HG03460 (cell line): ENCODE data around the gene KIF5C.

ENCODE experiments used
- ATAC-seq: cut with Tn5 transposase; IDR thresholded peaks from one replicate; pipeline ENCODE4 v1.9.1; 2021; ENCODE audit not compliant: unreplicated experiment

KIF5C gene

DNA sequence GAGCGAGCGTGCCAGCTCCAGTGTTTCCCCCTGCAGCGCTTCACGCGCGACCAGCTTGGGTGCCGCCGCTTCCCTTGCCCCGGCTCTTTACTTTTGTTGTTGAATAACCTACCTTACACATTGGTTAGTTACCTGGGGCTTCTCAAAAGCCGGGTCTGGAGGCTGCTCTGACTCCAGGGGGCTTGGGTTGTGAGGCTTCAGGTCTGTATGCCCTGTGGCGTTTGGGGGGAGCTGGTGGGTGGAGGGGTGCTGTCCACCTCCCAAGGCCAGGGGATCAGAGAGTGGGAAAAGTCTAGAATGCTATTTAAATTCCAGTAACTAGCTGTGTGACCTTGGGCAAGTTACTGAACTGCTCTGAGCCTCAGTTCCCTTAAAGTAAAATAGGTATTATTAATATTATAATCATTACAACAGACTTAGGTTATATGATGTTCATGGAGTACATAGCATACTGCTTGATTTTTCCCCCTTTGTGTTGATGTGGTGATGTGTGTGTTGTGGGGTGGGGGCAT lies 164.2 kb downstream of the KIF5C start:
- no peak for ATAC-seq

- ATAC-seq, result no peak
Measured at GRCh38 chr2:149040451-149040850, 165.4 kb downstream of the KIF5C start.

DNA sequence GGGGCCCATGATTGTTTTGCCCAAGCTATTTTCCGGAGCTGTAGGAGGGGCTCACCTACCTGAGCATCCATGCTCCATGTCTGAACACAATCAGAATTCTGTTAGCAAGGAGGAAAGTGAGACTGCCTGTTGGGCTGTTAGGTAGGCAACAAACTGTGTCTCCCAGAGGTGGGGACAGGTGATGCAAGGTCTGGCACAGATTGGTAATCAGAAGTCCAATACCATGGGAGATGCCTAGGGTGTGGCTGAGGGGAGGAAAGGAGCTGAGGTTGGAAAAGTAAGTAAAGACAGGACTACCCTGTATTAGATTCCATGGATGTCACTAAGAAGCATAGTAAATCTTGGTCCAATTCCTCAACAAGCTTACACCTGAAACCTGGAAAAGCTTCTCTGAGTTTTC lies 166.5 kb downstream of the KIF5C start:
- no peak for ATAC-seq

DNA sequence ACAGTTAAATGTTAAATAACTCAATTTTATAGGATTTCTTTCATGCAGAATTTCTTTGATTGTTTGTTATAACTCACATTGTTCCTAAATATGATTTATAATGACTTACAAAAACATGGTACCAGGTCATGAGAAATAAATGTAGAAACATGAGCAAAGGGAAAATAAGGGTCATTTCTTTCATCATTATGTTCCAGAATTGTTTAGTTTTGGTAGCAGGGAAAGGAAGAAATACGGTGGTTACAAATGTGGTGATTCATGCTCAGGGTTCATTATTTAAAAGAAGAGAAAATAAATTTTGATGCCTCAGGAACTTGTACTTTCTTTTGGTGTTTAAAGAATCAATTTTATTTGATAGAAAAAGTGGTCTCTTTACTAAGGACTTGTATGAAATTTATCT lies 167.9 kb downstream of the KIF5C start:
- ATAC-seq, result no peak

DNA sequence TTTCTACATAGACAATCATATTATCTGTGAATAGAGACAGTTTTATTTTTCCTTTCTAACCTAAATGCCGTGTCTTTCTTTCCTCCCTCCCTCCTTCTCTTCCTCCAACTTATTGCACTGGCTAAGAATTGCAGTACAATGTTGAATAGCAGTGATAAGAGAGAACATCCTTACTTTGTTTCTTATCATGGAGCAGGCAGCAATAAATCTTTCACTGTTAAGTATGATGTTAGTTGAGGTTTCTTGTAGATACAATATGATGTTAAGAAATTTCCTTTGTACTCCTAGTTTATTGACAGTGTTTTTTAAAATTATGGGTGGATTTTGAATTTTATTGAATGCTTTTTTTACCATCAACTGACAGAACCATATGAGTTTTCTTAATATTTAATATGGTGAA lies 169.5 kb downstream of the KIF5C start:
- ATAC-seq, result no peak

DNA sequence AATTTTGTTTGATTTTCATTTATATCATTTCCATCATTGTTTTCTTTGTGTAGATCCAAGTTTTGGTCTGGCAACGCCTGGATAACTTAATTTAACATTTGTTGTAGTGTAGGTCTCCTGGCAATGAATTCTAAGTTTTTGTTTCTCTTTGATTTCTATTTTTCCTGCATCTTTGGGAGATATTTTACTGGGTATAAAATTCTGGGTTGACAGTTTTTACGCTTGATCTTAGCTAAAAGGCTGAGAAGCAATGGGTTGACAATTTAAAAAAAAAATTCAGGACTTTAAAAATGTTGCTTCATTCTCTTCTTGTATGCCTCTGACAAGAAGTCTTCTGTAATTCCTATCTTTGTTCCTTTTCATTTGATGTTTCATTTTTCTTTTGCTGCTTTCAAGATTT lies 172.1 kb downstream of the KIF5C start:
- no peak for ATAC-seq

GRCh38 chr2:149049142-149049541 lies 174.1 kb downstream of the KIF5C start:
- ATAC-seq, result no peak

DNA sequence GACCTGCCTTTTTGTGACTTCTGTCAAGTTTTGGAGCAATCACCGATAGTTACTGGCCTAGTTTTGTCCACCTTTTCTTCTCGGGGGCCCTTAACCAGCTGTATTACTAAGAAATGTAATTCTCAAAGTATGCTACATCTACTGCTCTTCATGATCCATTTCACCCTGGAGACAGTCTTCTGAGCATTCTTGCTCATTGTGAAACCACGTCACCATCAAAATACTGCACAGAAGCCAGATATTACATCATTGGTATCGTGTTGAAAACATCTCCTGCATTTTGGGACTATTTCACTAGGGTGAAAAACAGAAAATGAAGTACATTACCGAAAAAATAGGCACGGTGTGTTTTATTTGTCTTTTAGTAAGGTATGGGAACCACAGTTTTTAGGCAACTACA lies 175.2 kb downstream of the KIF5C start:
- ATAC-seq, result no peak

DNA sequence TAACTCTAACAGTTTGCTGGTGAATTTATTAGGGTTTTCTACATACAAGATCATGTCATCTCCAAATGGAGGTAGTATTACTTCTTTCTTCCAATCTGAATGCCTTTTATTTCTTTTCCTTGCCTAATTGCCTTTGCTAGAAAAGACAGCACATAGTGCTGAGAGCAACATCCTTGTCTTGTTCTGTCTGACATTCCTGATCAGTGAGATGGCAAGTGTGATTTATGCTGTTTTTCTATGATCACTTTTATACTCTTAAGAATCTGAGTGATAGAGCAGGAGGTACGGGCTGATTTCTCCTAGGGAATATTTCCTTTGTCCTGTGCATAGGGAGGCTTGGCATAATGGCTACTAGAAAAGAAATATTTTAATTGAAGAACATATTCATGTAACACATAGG lies 180.7 kb downstream of the KIF5C start:
- ATAC-seq, result no peak

DNA sequence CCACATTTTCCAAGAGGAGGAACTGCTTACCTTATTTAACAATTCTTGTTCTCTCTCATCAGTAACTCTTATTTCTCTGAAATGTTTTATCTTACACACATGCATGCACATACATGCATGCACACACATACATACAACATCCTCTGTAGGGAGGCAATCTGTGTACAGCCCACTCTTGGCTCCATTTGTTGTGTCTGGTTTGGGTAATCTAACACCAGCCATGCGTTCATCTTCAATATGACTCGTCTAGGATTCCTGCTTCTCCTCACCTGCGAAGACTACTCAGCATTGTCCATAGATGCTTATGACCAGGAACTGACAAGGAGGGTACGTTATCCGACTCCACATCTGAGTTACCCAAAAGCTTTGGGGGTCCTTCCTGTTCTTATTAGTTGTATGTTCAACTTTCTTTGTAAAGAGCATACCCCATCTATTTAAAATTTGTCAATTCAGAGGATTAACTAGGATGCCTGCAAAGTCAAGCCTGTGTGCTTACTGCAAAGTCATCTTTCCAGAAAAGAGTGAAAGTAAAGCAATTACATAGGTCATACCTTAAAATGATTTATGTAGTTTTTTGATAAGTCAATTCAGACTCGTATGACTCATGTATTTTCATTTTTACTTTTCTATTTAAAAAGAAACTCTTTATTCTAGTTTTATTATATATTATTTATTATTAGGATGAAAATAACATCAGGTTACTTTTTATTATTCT lies 181.7 kb downstream of the KIF5C start:
- no peak for ATAC-seq

DNA sequence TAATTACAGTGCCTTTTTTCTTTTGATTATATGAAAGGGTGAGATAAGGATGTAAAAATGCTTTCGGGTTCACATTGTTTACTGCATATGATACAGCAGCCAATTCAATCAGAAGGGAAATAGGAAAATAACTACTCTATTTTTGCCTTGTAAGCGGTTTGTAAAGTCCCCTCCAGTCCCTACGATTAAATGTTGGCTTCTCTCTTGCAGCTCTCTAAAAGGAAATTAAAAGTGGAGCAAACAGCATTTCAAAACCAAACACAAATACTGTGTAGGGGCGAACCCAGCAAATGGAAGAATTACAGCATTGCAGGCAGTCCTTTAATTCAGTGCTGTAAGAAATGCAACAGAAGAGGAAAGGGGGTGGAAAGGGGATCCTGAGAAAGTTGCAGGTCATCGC lies 182.4 kb downstream of the KIF5C start:
- no peak for ATAC-seq

- no peak for ATAC-seq
Measured at GRCh38 chr2:149058936-149059335, 183.9 kb downstream of the KIF5C start.

GRCh38 chr2:149059822-149060221 lies 184.8 kb downstream of the KIF5C start:
- no peak for ATAC-seq

GRCh38 chr2:149061133-149061745 lies 186.2 kb downstream of the KIF5C start:
- no peak for ATAC-seq

DNA sequence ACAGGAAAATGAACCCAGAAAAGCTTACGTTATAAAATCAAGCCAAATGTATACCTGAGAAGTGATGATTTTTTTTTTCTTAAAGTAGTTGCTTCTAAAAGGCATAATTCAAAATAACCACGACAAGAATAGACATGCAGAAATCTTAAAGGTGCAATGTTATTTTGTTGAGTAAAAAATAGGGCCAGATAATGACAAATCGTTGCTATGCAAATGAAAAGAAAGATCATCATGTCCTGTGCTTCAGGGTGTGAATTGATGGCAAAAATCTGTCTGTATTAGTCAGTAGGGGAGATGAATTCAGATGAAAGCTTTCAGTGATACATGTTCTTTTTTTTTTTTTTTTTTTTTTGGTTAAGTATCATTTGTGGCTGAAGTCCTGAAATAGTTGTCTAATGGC lies 187.5 kb downstream of the KIF5C start:
- no peak for ATAC-seq

- no peak for ATAC-seq
Measured at GRCh38 chr2:149063177-149063576, 188.2 kb downstream of the KIF5C start.

DNA sequence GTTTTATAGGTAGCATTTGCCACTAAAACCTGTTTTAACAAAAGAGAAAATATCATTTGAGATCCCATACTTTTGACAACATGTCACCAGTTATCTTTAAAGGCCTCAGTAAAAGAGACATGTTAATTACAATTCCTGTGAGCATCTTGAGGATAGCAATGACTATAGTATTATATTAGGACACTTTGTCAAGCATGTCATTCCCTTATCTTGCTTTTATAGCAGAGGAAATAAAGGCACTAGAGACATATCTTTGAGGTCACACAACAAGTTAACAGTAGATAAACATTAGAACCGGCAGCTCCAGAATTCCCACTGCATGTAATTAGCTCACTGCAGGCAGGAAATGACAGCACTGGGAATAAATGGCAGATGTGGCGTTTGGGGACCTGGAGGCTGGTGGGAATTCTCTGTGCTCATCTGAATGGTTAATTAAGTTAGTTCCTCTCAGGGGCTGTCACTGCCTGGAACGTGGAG lies 189.4 kb downstream of the KIF5C start:
- no peak for ATAC-seq

DNA sequence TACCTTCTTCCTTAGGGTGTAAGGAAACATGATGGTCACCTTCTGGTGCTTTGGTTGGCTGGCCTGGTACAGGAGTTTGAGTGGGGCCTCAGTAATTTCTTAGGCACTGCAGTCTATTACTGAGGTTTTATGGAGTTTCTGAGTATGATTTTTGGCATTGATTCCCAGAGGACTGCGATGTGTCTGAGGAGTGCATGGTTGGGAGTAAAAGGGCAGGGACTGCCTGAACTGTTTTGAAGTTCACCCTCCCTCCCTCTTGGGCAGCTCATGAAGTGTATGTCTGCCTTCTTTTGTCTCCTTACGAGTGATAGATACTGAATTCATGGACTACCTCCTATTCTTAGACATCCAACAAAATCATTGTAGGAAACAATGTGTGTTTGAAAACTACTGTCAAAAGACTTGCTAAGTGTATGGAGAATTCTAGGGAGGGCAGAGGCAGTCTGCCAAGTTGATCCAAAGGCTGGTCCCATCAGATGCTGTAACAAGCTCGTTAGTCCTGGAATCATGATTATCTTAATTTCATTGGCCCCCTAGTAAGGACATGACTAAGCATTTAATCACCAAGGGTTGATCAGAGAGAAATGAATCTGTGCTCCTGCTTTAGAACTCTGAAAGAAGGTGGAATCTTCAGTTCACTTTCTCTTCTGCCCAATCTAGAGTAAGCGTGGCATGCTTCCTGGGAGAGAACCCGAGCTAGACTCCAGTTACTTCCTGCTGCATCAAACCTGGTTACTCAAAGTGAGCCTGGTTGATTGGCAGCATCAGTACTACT lies 190.0 kb downstream of the KIF5C start:
- no peak for ATAC-seq

DNA sequence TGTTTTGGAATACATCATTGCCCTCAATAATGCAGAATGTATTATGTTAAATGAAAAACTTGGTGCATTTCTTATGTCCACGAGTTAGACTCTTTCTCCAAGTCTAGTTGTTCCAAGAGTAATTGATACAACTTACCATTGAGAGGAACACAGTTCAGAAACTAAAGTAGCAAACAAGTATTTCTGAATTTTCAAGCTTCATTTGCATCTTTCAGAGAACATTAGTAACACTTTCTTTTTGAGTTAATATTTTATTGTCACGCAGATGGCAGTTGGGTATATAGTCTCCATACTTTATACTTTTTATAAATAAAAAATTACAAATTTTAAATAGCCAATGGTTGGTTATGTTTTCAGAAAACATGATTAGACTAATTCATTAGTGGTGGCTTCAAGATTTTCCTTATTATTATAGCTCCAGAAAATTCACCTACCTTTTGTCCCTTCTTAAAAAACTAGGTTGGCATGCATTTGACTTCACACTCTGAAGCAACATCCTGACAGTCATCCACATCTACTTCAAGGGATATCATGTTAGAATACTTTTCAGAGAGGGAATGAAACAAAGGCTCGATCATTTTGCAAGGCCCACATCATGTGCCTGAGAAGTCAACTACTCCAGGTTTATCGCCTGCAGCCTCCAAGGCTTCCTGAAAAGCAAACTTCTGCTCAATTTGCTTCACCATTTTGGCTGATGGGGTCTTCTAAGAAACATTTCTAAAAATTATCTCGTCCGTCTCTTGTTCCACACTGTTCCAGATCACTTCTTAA lies 193.4 kb downstream of the KIF5C start:
- no peak for ATAC-seq

GRCh38 chr2:149068996-149069888 lies 194.2 kb downstream of the KIF5C start:
- ATAC-seq, result no peak
